ENCODE measurements around the gene RAP1GAP.

The RAP1GAP gene

GRCh38 chr1:21589618-21590017, 79.5 kb downstream of the RAP1GAP start:
- no peak for FAIRE-seq

GRCh38 chr1:21587602-21587953, 81.6 kb downstream of the RAP1GAP start:
- FAIRE-seq: no peak

GRCh38 chr1:21586846-21587601, 82.1 kb downstream of the RAP1GAP start:
- FAIRE-seq: no peak

- no peak for FAIRE-seq
These were observed 82.9 kb downstream of the RAP1GAP start for GRCh38 chr1:21586222-21586621.

GRCh38 chr1:21585037-21585436, 84.1 kb downstream of the RAP1GAP start:
- no peak for FAIRE-seq

- FAIRE-seq: no peak
These were observed 85.1 kb downstream of the RAP1GAP start for GRCh38 chr1:21584096-21584495.

GRCh38 chr1:21579791-21580190, 89.4 kb downstream of the RAP1GAP start:
- FAIRE-seq: no peak

GRCh38 chr1:21577933-21578332, 91.2 kb downstream of the RAP1GAP start:
- no peak for FAIRE-seq

GRCh38 chr1:21577324-21577723, 91.8 kb downstream of the RAP1GAP start:
- FAIRE-seq: no peak

- FAIRE-seq: no peak
These were observed 92.4 kb downstream of the RAP1GAP start for GRCh38 chr1:21576798-21577187.

GRCh38 chr1:21576031-21576797, 92.9 kb downstream of the RAP1GAP start:
- no peak for FAIRE-seq

GRCh38 chr1:21575351-21575942, 93.7 kb downstream of the RAP1GAP start:
- FAIRE-seq: no peak

- no peak for FAIRE-seq
These were observed 94.5 kb downstream of the RAP1GAP start for GRCh38 chr1:21574466-21575151.

GRCh38 chr1:21573971-21574465, 95.1 kb downstream of the RAP1GAP start:
- no peak for FAIRE-seq

GRCh38 chr1:21573475-21573874, 95.7 kb downstream of the RAP1GAP start:
- FAIRE-seq: no peak

GRCh38 chr1:21572735-21573277, 96.4 kb downstream of the RAP1GAP start:
- no peak for FAIRE-seq

- no peak for FAIRE-seq
These were observed 96.9 kb downstream of the RAP1GAP start for GRCh38 chr1:21572221-21572620.

- no peak for FAIRE-seq
These were observed 98.3 kb downstream of the RAP1GAP start for GRCh38 chr1:21570885-21571284.

GRCh38 chr1:21570528-21570875, 98.7 kb downstream of the RAP1GAP start:
- FAIRE-seq: no peak

GRCh38 chr1:21569820-21570527, 99.2 kb downstream of the RAP1GAP start:
- no peak for FAIRE-seq

- no peak for FAIRE-seq
These were observed 100.3 kb downstream of the RAP1GAP start for GRCh38 chr1:21568809-21569385.

All from A204.1 (cell line).